Measurements from ENCODE around the gene NANP. TPM values are rescaled to one million over a fixed set of nuclear protein-coding genes. Genes with fewer than 3 reads are reported as not detected.
"Not testable (repeated sequence)": the region's sequence is repeated elsewhere in the genome, so short reads cannot be mapped to it uniquely, and the experiment has no call there.

Gene NANP
- total RNA-seq, 2 experiments from 2014 or later: 10.2 to 10.9 TPM

GRCh38 chr20:25588491-25588890 lies 35.3 kb downstream of the NANP start:
- Mint-ChIP-seq H3K4me3 (no peak overlapping the region), H3K4me1 (peaks cover 8% of the 10 kb centered on the region), H3K27ac (no peak overlapping the region), H3K9me3 (peaks cover 3% of the 10 kb centered on the region), H3K27me3 (peaks cover 7% of the 10 kb centered on the region), H3K36me3 (peaks cover 6% of the 10 kb centered on the region)
- DNase-seq: no peak

GRCh38 chr20:25587536-25587935 lies 36.3 kb downstream of the NANP start:
- no peak overlapping the region for H3K4me3 Mint-ChIP-seq
- H3K27ac Mint-ChIP-seq: no peak overlapping the region
- peaks cover 6% of the 10 kb centered on the region for H3K36me3 Mint-ChIP-seq
- H3K9me3 Mint-ChIP-seq: peaks cover 3% of the 10 kb centered on the region
- DNase-seq: no peak
- H3K27me3 Mint-ChIP-seq: peaks cover 16% of the 10 kb centered on the region
- H3K4me1 Mint-ChIP-seq: peaks cover 8% of the 10 kb centered on the region

GRCh38 chr20:25586877-25587276 lies 36.9 kb downstream of the NANP start:
- Mint-ChIP-seq H3K27ac (no peak overlapping the region), H3K4me1 (peaks cover 8% of the 10 kb centered on the region), H3K4me3 (no peak overlapping the region), H3K36me3 (peaks cover 6% of the 10 kb centered on the region), H3K9me3 (peaks cover 3% of the 10 kb centered on the region), H3K27me3 (peaks cover 20% of the 10 kb centered on the region)
- DNase-seq: no peak

- peaks cover 3% of the 10 kb centered on the region for H3K9me3 Mint-ChIP-seq
- H3K4me3 Mint-ChIP-seq: peak within 1 kb of the TSS; percentile 72
- H3K36me3 Mint-ChIP-seq: peaks cover 6% of the 10 kb centered on the region
- H3K27ac Mint-ChIP-seq: no peak within 1 kb of the TSS
- H3K4me1 Mint-ChIP-seq: peaks cover 8% of the 10 kb centered on the region
- H3K27me3 Mint-ChIP-seq: peaks cover 20% of the 10 kb centered on the region
- peak; percentile 65 for DNase-seq
These were observed 38.7 kb downstream of the NANP start, which contains the start of gene NINL for GRCh38 chr20:25584905-25585704. NINL (minus strand) TSS chr20:25585531; CDS start chr20:25526587, 58,944 bp downstream.

- not testable (repeated sequence) for DNase-seq, H3K36me3 Mint-ChIP-seq, H3K4me1 Mint-ChIP-seq, H3K27ac Mint-ChIP-seq, H3K9me3 Mint-ChIP-seq
- Mint-ChIP-seq H3K4me3 (peak overlapping the region; percentile 40), H3K27me3 (peaks cover 20% of the 10 kb centered on the region)
These were observed 40.2 kb downstream of the NANP start for GRCh38 chr20:25583607-25584006.

GRCh38 chr20:25580711-25581110 lies 43.1 kb downstream of the NANP start:
- H3K4me3 Mint-ChIP-seq: no peak overlapping the region
- H3K36me3 Mint-ChIP-seq: peaks cover 9% of the 10 kb centered on the region
- H3K4me1 Mint-ChIP-seq: peaks cover 8% of the 10 kb centered on the region
- peaks cover 3% of the 10 kb centered on the region for H3K9me3 Mint-ChIP-seq
- peaks cover 20% of the 10 kb centered on the region for H3K27me3 Mint-ChIP-seq
- H3K27ac Mint-ChIP-seq: no peak overlapping the region
- no peak for DNase-seq

- H3K9me3 Mint-ChIP-seq: peaks cover 3% of the 10 kb centered on the region
These were observed 44.6 kb downstream of the NANP start for GRCh38 chr20:25579081-25579770.

GRCh38 chr20:25576783-25577530 lies 46.9 kb downstream of the NANP start:
- Mint-ChIP-seq H3K36me3 (peaks cover 3% of the 10 kb centered on the region), H3K4me3 (no peak overlapping the region), H3K27ac (no peak overlapping the region), H3K4me1 (no peaks in the 10 kb centered on the region), H3K9me3 (no peaks in the 10 kb centered on the region), H3K27me3 (no peaks in the 10 kb centered on the region)
- DNase-seq: no peak

More at GRCh38 chr20:25579081-25579770, 44.6 kb downstream of the NANP start:
- H3K4me3 Mint-ChIP-seq: no peak overlapping the region
- H3K27me3 Mint-ChIP-seq: peaks cover 16% of the 10 kb centered on the region
- peaks cover 4% of the 10 kb centered on the region for H3K4me1 Mint-ChIP-seq
- no peak overlapping the region for H3K27ac Mint-ChIP-seq
- no peak for DNase-seq
- peaks cover 6% of the 10 kb centered on the region for H3K36me3 Mint-ChIP-seq

- Mint-ChIP-seq H3K36me3 (peaks cover 1% of the 10 kb centered on the region), H3K27ac (no peak overlapping the region)
These were observed 49.4 kb downstream of the NANP start for GRCh38 chr20:25574411-25574810.

GRCh38 chr20:25573288-25574251 lies 50.2 kb downstream of the NANP start:
- H3K9me3 Mint-ChIP-seq: no peaks in the 10 kb centered on the region
- peaks cover 1% of the 10 kb centered on the region for H3K36me3 Mint-ChIP-seq

More at GRCh38 chr20:25574411-25574810, 49.4 kb downstream of the NANP start:
- DNase-seq: no peak
- no peaks in the 10 kb centered on the region for H3K27me3 Mint-ChIP-seq
- H3K4me1 Mint-ChIP-seq: no peaks in the 10 kb centered on the region
- no peak overlapping the region for H3K4me3 Mint-ChIP-seq
- H3K9me3 Mint-ChIP-seq: no peaks in the 10 kb centered on the region

GRCh38 chr20:25571817-25572216 lies 52.0 kb downstream of the NANP start:
- no peak for DNase-seq
- Mint-ChIP-seq H3K27ac (no peak overlapping the region), H3K9me3 (no peaks in the 10 kb centered on the region), H3K4me1 (peaks cover 4% of the 10 kb centered on the region), H3K27me3 (no peaks in the 10 kb centered on the region), H3K36me3 (peaks cover 1% of the 10 kb centered on the region), H3K4me3 (no peak overlapping the region)

More at GRCh38 chr20:25573288-25574251, 50.2 kb downstream of the NANP start:
- Mint-ChIP-seq H3K4me1 (no peaks in the 10 kb centered on the region), H3K4me3 (no peak overlapping the region), H3K27ac (no peak overlapping the region), H3K27me3 (no peaks in the 10 kb centered on the region)
- no peak for DNase-seq

- Mint-ChIP-seq H3K9me3 (no peaks in the 10 kb centered on the region), H3K36me3 (peaks cover 1% of the 10 kb centered on the region), H3K27me3 (no peaks in the 10 kb centered on the region), H3K4me1 (peaks cover 9% of the 10 kb centered on the region), H3K4me3 (no peak overlapping the region), H3K27ac (no peak overlapping the region)
- no peak for DNase-seq
These were observed 52.6 kb downstream of the NANP start for GRCh38 chr20:25571240-25571639.

GRCh38 chr20:25570148-25570530 lies 53.7 kb downstream of the NANP start:
- peaks cover 12% of the 10 kb centered on the region for H3K4me1 Mint-ChIP-seq
- H3K36me3 Mint-ChIP-seq: no peaks in the 10 kb centered on the region
- no peak for DNase-seq
- no peaks in the 10 kb centered on the region for H3K27me3 Mint-ChIP-seq
- H3K4me3 Mint-ChIP-seq: no peak overlapping the region
- no peaks in the 10 kb centered on the region for H3K9me3 Mint-ChIP-seq
- H3K27ac Mint-ChIP-seq: no peak overlapping the region

GRCh38 chr20:25567286-25567685 lies 56.5 kb downstream of the NANP start:
- Mint-ChIP-seq H3K36me3 (peaks cover 3% of the 10 kb centered on the region), H3K4me1 (peaks cover 16% of the 10 kb centered on the region), H3K4me3 (no peak overlapping the region), H3K9me3 (peaks cover 3% of the 10 kb centered on the region), H3K27me3 (no peaks in the 10 kb centered on the region), H3K27ac (peak overlapping the region; percentile 64)
- DNase-seq: no peak
